Mammary epithelial cell (primary cell): ENCODE results near the gene CLN6.

Experiments
- CTCF ChIP-seq, 2 donors: IDR thresholded peaks in 1 of 2; conservative IDR thresholded peaks in 1 of 2; 2 replicates each; pipeline ENCODE4 v1.5.1; 2011 to 2012; ENCODE audit warnings: inconsistent platforms in 2 of 2, low read length in 2 of 2, mild to moderate bottlenecking in 2 of 2, control low read depth in 1 of 2, low read depth in 1 of 2; ENCODE audit not compliant: insufficient read depth in 1 of 2; ENCODE audit errors: extremely low read depth in 1 of 2
- EZH2 ChIP-seq: IDR thresholded peaks from 2 replicates; pipeline ENCODE4 v1.6.1; 2012; ENCODE audit warnings: low read length, inconsistent platforms, borderline replicate concordance

- TF ChIP-seq CTCF (conservative IDR thresholded peaks at IDR 0.05 in 1 of 2, IDR thresholded peaks at IDR 0.05 in 1 of 2; ENCODE audit: extremely low read depth in 1 of 2, insufficient read depth in 1 of 2, low read depth in 1 of 2, low read length in 2 of 2) (no peak), EZH2 (no peak)
Measured at GRCh38 chr15:68190048-68190447, 39.5 kb downstream of the CLN6 start.
